ENCODE measurements around the gene ARHGAP28. TPM values are rescaled to one million over a fixed set of nuclear protein-coding genes. Genes with fewer than 3 reads are reported as not detected.

The ARHGAP28 gene
- polyA plus RNA-seq, 3 donors, result not detected

GRCh38 chr18:6728331-6728730, 1.2 kb upstream of the ARHGAP28 start:
- Histone ChIP-seq H3K27ac (ENCODE audit: low read depth in 1 of 2, low read length in 2 of 2) (no peak overlapping the region), H4K20me1 (ENCODE audit: insufficient read depth, low read length) (no peaks in the 10 kb centered on the region), H3K4me2 (replicated peaks; ENCODE audit: extremely low read depth, low read length, poor library complexity, severe bottlenecking) (no peak overlapping the region), H3K36me3 (replicated peaks in 1 of 2; ENCODE audit: control insufficient read depth in 1 of 2, insufficient read depth in 2 of 2, low read length in 2 of 2) (no peaks in the 10 kb centered on the region), H2AFZ (ENCODE audit: insufficient read depth, low read depth, low read length, poor library complexity, severe bottlenecking) (no peak overlapping the region), H3K9ac (ENCODE audit: insufficient read depth, low read length, poor library complexity, severe bottlenecking) (no peak overlapping the region), H3K27me3 (ENCODE audit: control insufficient read depth in 2 of 2, insufficient read depth in 2 of 2, low read length in 2 of 2) (peaks cover 20 to 31% of the 10 kb centered on the region in 2 donors), H3K4me3 (replicated peaks in 1 of 3; ENCODE audit: low read depth in 2 of 3, low read length in 3 of 3) (no peak overlapping the region), H3K9me3 (replicated peaks in 1 of 2; ENCODE audit: control insufficient read depth in 1 of 2, insufficient read depth in 1 of 2, low read length in 2 of 2) (no peaks in the 10 kb centered on the region), H3K4me1 (ENCODE audit: control insufficient read depth in 1 of 2, insufficient read depth in 2 of 2, low read length in 2 of 2) (no peaks in the 10 kb centered on the region), H3K79me2 (ENCODE audit: insufficient read depth, low read length) (no peaks in the 10 kb centered on the region)
- TF ChIP-seq, protein P1, sequence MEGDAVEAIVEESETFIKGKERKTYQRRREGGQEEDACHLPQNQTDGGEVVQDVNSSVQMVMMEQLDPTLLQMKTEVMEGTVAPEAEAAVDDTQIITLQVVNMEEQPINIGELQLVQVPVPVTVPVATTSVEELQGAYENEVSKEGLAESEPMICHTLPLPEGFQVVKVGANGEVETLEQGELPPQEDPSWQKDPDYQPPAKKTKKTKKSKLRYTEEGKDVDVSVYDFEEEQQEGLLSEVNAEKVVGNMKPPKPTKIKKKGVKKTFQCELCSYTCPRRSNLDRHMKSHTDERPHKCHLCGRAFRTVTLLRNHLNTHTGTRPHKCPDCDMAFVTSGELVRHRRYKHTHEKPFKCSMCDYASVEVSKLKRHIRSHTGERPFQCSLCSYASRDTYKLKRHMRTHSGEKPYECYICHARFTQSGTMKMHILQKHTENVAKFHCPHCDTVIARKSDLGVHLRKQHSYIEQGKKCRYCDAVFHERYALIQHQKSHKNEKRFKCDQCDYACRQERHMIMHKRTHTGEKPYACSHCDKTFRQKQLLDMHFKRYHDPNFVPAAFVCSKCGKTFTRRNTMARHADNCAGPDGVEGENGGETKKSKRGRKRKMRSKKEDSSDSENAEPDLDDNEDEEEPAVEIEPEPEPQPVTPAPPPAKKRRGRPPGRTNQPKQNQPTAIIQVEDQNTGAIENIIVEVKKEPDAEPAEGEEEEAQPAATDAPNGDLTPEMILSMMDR (IDR thresholded peaks at IDR 0.05), result no peak
- Mint-ChIP-seq H3K27me3 (ENCODE audit: low read depth in 3 of 3) (peaks cover 33 to 35% (median 35%) of the 10 kb centered on the region in 3 donors), H3K4me1 (peaks cover 8% of the 10 kb centered on the region), H3K9me3 (peaks cover 0 to 4% (median 0%) of the 10 kb centered on the region in 7 donors), H3K36me3 (peaks cover 2% of the 10 kb centered on the region in 2 donors), H3K4me3 (peak overlapping the region in 1 of 2 donors; percentile 92), H3K27ac (no peak overlapping the region)
- intact Hi-C loops (cut with micrococcal nuclease), result no loop called here
- DNase-seq, result no peak
- 90% methylated on average over 2 of the region's 8 CpGs for WGBS (ENCODE audit: insufficient coverage)

- Histone ChIP-seq H3K79me2 (ENCODE audit: insufficient read depth, low read length) (no peaks in the 10 kb centered on the region), H3K36me3 (replicated peaks in 1 of 2; ENCODE audit: control insufficient read depth in 1 of 2, insufficient read depth in 2 of 2, low read length in 2 of 2) (no peaks in the 10 kb centered on the region), H4K20me1 (ENCODE audit: insufficient read depth, low read length) (no peaks in the 10 kb centered on the region), H3K4me1 (ENCODE audit: control insufficient read depth in 1 of 2, insufficient read depth in 2 of 2, low read length in 2 of 2) (no peaks in the 10 kb centered on the region), H3K27me3 (ENCODE audit: control insufficient read depth in 2 of 2, insufficient read depth in 2 of 2, low read length in 2 of 2) (peaks cover 20 to 33% of the 10 kb centered on the region in 2 donors), H3K4me3 (replicated peaks in 1 of 3; ENCODE audit: low read depth in 2 of 3, low read length in 3 of 3) (no peak overlapping the region), H3K9me3 (replicated peaks in 1 of 2; ENCODE audit: control insufficient read depth in 1 of 2, insufficient read depth in 1 of 2, low read length in 2 of 2) (no peaks in the 10 kb centered on the region), H3K27ac (ENCODE audit: low read depth in 1 of 2, low read length in 2 of 2) (no peak overlapping the region), H3K4me2 (replicated peaks; ENCODE audit: extremely low read depth, low read length, poor library complexity, severe bottlenecking) (peak overlapping the region; percentile 47), H3K9ac (ENCODE audit: insufficient read depth, low read length, poor library complexity, severe bottlenecking) (no peak overlapping the region), H2AFZ (ENCODE audit: insufficient read depth, low read depth, low read length, poor library complexity, severe bottlenecking) (no peak overlapping the region)
- H3K36me3 Mint-ChIP-seq, result peaks cover 2% of the 10 kb centered on the region in 2 donors
- peaks cover 33 to 35% (median 35%) of the 10 kb centered on the region in 3 donors for H3K27me3 Mint-ChIP-seq (ENCODE audit: low read depth in 3 of 3)
- H3K9me3 Mint-ChIP-seq, result peaks cover 0 to 4% (median 0%) of the 10 kb centered on the region in 7 donors
- H3K4me1 Mint-ChIP-seq, result peaks cover 8% of the 10 kb centered on the region
- intact Hi-C loops (cut with micrococcal nuclease), result no loop called here
- peak overlapping the region; percentile 60 to 92 for H3K4me3 Mint-ChIP-seq
- TF ChIP-seq, protein P1 (IDR thresholded peaks at IDR 0.05), result no peak
- DNase-seq, result no peak
- H3K27ac Mint-ChIP-seq, result no peak overlapping the region
- 36% methylated on average over 3 of the region's 5 CpGs for WGBS (ENCODE audit: insufficient coverage)
Observed at GRCh38 chr18:6728809-6729246, 688 bp upstream of the ARHGAP28 start.
